SU-DHL-6 (cell line): ENCODE measurements around the gene CAMK1D.

ENCODE experiments used
- H2AFZ ChIP-seq: fragments of 200-600 bp; sonication (generic); 2 replicates; pipeline ENCODE4 v1.6.1; 2014; ENCODE audit warnings: low read depth, mild to moderate bottlenecking, moderate library complexity, mixed read lengths, antibody characterized with exemption, low read length; ENCODE audit not compliant: severe bottlenecking
- H3F3A ChIP-seq: fragments of 200-600 bp; shearing (Covaris generic); 2 replicates; pipeline ENCODE4 v1.6.0; 2016; ENCODE audit warnings: antibody characterized with exemption, mild to moderate bottlenecking; ENCODE audit not compliant: insufficient read depth
- H3K27ac ChIP-seq: fragments of 200-600 bp; sonication (generic); 2 replicates; pipeline ENCODE4 v1.5.1; 2016; ENCODE audit warnings: low read depth, mild to moderate bottlenecking, low read length, moderate library complexity, mixed read lengths
- H3K27me3 ChIP-seq: fragments of 200-600 bp; sonication (generic), shearing (Covaris generic); 2 replicates; pipeline ENCODE4 v1.6.0; 2014; ENCODE audit warnings: mild to moderate bottlenecking, low read length
- H3K36me3 ChIP-seq: fragments of 200-600 bp; sonication (generic); 2 replicates; pipeline ENCODE4 v1.6.1; 2014; ENCODE audit warnings: mild to moderate bottlenecking, low read length, mixed read lengths
- H3K4me2 ChIP-seq: fragments of 300-600, 200-600 bp; shearing (Covaris generic), sonication (generic); 2 replicates; pipeline ENCODE4 v1.6.0; 2014; ENCODE audit warnings: low read length, low read depth, mild to moderate bottlenecking; ENCODE audit not compliant: poor library complexity, severe bottlenecking
- H3K4me3 ChIP-seq: fragments of 200-600 bp; sonication (generic); 2 replicates; pipeline ENCODE4 v1.5.1; 2014; ENCODE audit warnings: antibody characterized with exemption, low read length, mild to moderate bottlenecking, mixed read lengths; ENCODE audit not compliant: insufficient read depth, poor library complexity, severe bottlenecking
- H3K79me2 ChIP-seq: fragments of 200-600 bp; sonication (generic); 2 replicates; pipeline ENCODE4 v1.6.1; 2014; ENCODE audit warnings: mild to moderate bottlenecking, low read length, moderate library complexity; ENCODE audit not compliant: insufficient read depth
- H3K9ac ChIP-seq: fragments of 200-600 bp; sonication (generic); 2 replicates; pipeline ENCODE4 v1.7.0; 2014; ENCODE audit warnings: mild to moderate bottlenecking, low read length
- H3K9me2 ChIP-seq: fragments of 200-600 bp; sonication (generic); replicated peaks from 2 replicates; pipeline ENCODE4 v1.6.1; 2014; ENCODE audit warnings: low read length; ENCODE audit not compliant: insufficient read depth
- H3K9me3 ChIP-seq: fragments of 200-600 bp; sonication (generic); 2 replicates; pipeline ENCODE4 v1.6.1; 2014; ENCODE audit warnings: low read length, mixed read lengths; ENCODE audit not compliant: insufficient read depth
- H4K20me1 ChIP-seq: fragments of 200-600 bp; sonication (generic); 2 replicates; pipeline ENCODE4 v1.6.1; 2014; ENCODE audit warnings: low read depth, mild to moderate bottlenecking, antibody characterized with exemption, low read length, moderate library complexity, mixed read lengths
- CTCF ChIP-seq: fragments of 200-600 bp; sonication (generic); IDR thresholded peaks from one replicate; pipeline ENCODE4 v1.5.1; 2017; ENCODE audit warnings: antibody characterized with exemption, mild to moderate bottlenecking, low read length, moderate library complexity; ENCODE audit not compliant: insufficient read depth, poor library complexity, severe bottlenecking
- EZH2phosphoT487 ChIP-seq: fragments of 200-600 bp; sonication (generic), shearing (Covaris generic); conservative IDR thresholded peaks from 2 replicates; pipeline ENCODE4 v1.6.1; 2018; ENCODE audit warnings: mild to moderate bottlenecking, antibody characterized with exemption, low read length, moderate library complexity, mixed read lengths

CAMK1D gene

GRCh38 chr10:12880423-12880822 is 531.1 kb downstream of the CAMK1D start:
- Histone ChIP-seq H3K4me3 (no peak overlapping the region), H4K20me1 (no peaks in the 10 kb centered on the region), H3K27ac (no peak overlapping the region), H3K9me2 (no peaks in the 10 kb centered on the region), H2AFZ (no peak overlapping the region), H3K27me3 (no peaks in the 10 kb centered on the region), H3K4me2 (no peak overlapping the region), H3K9me3 (no peaks in the 10 kb centered on the region), H3K9ac (no peak overlapping the region), H3K79me2 (no peaks in the 10 kb centered on the region), H3K36me3 (no peaks in the 10 kb centered on the region), H3F3A (no peaks in the 10 kb centered on the region)
- TF ChIP-seq EZH2phosphoT487, result no peak
- TF ChIP-seq CTCF, result no peak

GRCh38 chr10:12884851-12885250 is 535.5 kb downstream of the CAMK1D start:
- Histone ChIP-seq H3K27ac (no peak overlapping the region), H4K20me1 (no peaks in the 10 kb centered on the region), H3K4me2 (no peak overlapping the region), H3K9ac (no peak overlapping the region), H3K9me2 (no peaks in the 10 kb centered on the region), H3K36me3 (no peaks in the 10 kb centered on the region), H3F3A (no peaks in the 10 kb centered on the region), H3K27me3 (0 out of 2 replicates have a peak, but pooled peaks cover 3% of the 10 kb centered on the region), H3K79me2 (no peaks in the 10 kb centered on the region), H3K9me3 (no peaks in the 10 kb centered on the region), H3K4me3 (no peak overlapping the region), H2AFZ (no peak overlapping the region)
- no peak for TF ChIP-seq EZH2phosphoT487
